Putamen (tissue), 1 donor: ENCODE data around the gene CKAP5.

Experiments
- DNase-seq: peaks from one replicate; pipeline ENCODE4 v3.0.0-alpha.2; 2016; ENCODE audit warnings: low spot score

Gene CKAP5

GRCh38 chr11:46698597-46698996, 147.5 kb downstream of the CKAP5 start:
- DNase-seq = no peak

GRCh38 chr11:46697723-46698122, 148.4 kb downstream of the CKAP5 start:
- no peak for DNase-seq

- peak; percentile 57 for DNase-seq
Measured at GRCh38 chr11:46697303-46697702, 148.8 kb downstream of the CKAP5 start.

- DNase-seq = peak; percentile 96
Measured at GRCh38 chr11:46696212-46696558, 149.9 kb downstream of the CKAP5 start.

GRCh38 chr11:46695345-46696211, 150.5 kb downstream of the CKAP5 start:
- DNase-seq = no peak

GRCh38 chr11:46694607-46695006, 151.5 kb downstream of the CKAP5 start:
- no peak for DNase-seq

- DNase-seq = no peak
Measured at GRCh38 chr11:46694072-46694471, 152.0 kb downstream of the CKAP5 start.

GRCh38 chr11:46693597-46694012, 152.5 kb downstream of the CKAP5 start:
- no peak for DNase-seq
